Measurements from ENCODE around the gene CHI3L2. TPM values are rescaled to one million over a fixed set of nuclear protein-coding genes. Genes with fewer than 3 reads are reported as not detected.

Gene CHI3L2
- total and polyA plus RNA-seq, 12 donors, result 0.78 to 9.4 (median 2.4) TPM; not detected in 1

DNA sequence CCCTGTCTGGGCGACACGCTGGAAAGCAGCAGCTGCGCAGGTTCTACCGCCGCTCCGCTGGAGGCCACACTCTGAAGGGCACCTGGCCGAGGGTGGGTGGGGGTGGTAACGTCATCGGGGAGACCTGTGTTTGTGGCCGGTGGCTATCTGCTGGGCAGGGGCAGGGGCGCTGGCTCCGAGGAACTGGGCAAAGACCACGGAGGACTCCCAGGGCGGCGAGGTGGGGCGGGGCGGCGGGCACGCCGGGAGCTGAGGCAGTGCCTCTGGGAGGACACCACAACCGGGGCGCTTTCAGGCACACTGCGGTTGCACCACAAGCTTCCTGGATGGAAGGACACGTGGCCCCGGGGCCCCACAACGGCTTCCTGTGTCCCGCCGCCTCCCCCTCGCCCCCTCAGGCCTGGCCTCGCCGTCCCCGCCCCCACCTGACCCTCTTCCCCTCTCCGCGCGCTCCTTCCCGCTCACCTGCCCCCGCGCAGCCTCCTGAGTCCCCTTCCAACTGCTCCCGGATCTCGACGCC is 23.8 kb upstream of the CHI3L2 start:
- peak; percentile 40 to 73 (median 62) for ATAC-seq
- Histone ChIP-seq H3K4me1 (peaks cover 0 to 75% (median 9%) of the 10 kb centered on the region in 9 donors), H3K27ac (peak overlapping the region in 4 of 10 donors; percentile 44 to 93 (median 59)), H3K27me3 (peaks cover 9 to 35% (median 16%) of the 10 kb centered on the region in 7 donors), H3K4me3 (peak overlapping the region; percentile 44 to 71 (median 62)), H3K36me3 (peaks cover 0 to under 1% (median 0%) of the 10 kb centered on the region in 9 donors), H3K9me3 (no peaks in the 10 kb centered on the region)
- TF ChIP-seq, protein P1, sequence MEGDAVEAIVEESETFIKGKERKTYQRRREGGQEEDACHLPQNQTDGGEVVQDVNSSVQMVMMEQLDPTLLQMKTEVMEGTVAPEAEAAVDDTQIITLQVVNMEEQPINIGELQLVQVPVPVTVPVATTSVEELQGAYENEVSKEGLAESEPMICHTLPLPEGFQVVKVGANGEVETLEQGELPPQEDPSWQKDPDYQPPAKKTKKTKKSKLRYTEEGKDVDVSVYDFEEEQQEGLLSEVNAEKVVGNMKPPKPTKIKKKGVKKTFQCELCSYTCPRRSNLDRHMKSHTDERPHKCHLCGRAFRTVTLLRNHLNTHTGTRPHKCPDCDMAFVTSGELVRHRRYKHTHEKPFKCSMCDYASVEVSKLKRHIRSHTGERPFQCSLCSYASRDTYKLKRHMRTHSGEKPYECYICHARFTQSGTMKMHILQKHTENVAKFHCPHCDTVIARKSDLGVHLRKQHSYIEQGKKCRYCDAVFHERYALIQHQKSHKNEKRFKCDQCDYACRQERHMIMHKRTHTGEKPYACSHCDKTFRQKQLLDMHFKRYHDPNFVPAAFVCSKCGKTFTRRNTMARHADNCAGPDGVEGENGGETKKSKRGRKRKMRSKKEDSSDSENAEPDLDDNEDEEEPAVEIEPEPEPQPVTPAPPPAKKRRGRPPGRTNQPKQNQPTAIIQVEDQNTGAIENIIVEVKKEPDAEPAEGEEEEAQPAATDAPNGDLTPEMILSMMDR (IDR thresholded peaks at IDR 0.05), result no peak
- 14 to 16% methylated on average over 33 to 41 of the region's 41 CpGs for WGBS, 2 donors
- intact Hi-C loops (cut with DNase I), result no loop called here
- peak; percentile 57 to 72 for DNase-seq

DNA sequence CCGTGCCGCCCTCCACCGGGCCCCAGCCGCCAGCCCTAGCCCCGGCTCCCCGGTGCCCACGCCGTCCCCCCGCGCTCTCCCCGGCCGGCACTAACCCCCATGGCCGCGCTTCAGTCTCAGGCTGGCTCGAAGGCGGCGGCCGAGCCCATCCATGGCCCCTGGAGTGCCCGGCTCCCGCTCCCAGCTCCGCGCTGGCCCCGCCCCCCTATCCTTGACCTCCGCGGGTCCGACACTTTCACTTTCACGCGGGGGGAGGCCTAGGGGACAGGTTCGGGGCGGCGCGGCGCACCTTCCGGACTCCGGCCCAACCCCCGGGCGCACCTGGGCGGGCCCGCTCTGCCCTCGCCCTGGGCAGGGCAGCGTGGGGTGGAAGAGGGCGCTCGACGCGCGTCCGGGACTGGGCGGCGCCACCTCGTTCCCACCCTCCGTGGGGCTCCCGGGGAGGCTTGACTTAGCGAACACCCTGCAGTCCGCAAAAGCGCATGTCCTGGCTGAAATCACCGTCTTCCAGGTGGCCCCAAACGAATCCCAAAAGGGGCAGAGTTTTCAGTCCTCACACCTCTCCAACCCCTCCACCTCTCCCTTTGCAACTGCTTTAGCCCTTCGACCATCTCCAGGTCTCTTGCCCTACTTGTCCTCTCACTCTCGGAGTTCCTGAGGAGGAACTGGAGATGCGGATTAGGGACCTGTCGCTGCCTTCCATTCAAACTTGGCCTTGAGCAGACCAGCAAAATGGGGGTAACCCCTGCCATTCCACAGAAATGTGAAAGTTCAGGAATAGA is 23.1 kb upstream of the CHI3L2 start:
- Histone ChIP-seq H3K27me3 (peaks cover 9 to 35% (median 18%) of the 10 kb centered on the region in 7 donors), H3K4me3 (peak overlapping the region; percentile 44 to 71 (median 62)), H3K36me3 (no peaks in the 10 kb centered on the region), H3K27ac (peak overlapping the region in 4 of 10 donors; percentile 44 to 93 (median 59)), H3K9me3 (no peaks in the 10 kb centered on the region), H3K4me1 (peaks cover 0 to 72% (median 9%) of the 10 kb centered on the region in 9 donors)
- peak in 1 of 2 donors; percentile 54 for DNase-seq
- ATAC-seq, result peak; percentile 64 to 79 (median 68)
- WGBS, 2 donors, result 5% methylated on average over 55 to 61 of the region's 61 CpGs
- TF ChIP-seq, protein P1 (IDR thresholded peaks at IDR 0.05), result no peak
- intact Hi-C loops (cut with DNase I), result no loop called here

GRCh38 chr1:111204983-111205713 is 22.4 kb upstream of the CHI3L2 start:
- WGBS, 2 donors, result 59 to 64% methylated on average over 9 of the region's 9 CpGs
- TF ChIP-seq, protein P1 (IDR thresholded peaks at IDR 0.05), result no peak
- Histone ChIP-seq H3K4me3 (peak overlapping the region in 4 of 10 donors; percentile 56 to 71 (median 64)), H3K27ac (peak overlapping the region in 2 of 10 donors; percentile 51 to 93), H3K4me1 (peaks cover 0 to 66% (median 9%) of the 10 kb centered on the region in 9 donors), H3K9me3 (no peaks in the 10 kb centered on the region), H3K36me3 (no peaks in the 10 kb centered on the region), H3K27me3 (peaks cover 9 to 35% (median 23%) of the 10 kb centered on the region in 7 donors)
- ATAC-seq, result no peak
- no peak for DNase-seq
- intact Hi-C loops (cut with DNase I), result no loop called here

- no peak for DNase-seq
- WGBS, 2 donors, result 21 to 38% methylated on average over 2 of the region's 2 CpGs
- intact Hi-C loops (cut with DNase I), result no loop called here
- Histone ChIP-seq H3K4me3 (no peak overlapping the region), H3K27me3 (peaks cover 9 to 35% (median 23%) of the 10 kb centered on the region in 7 donors), H3K36me3 (no peaks in the 10 kb centered on the region), H3K4me1 (peaks cover 0 to 63% (median 9%) of the 10 kb centered on the region in 9 donors), H3K9me3 (no peaks in the 10 kb centered on the region), H3K27ac (peak overlapping the region in 1 of 10 donors; percentile 93)
- no peak for ATAC-seq
- TF ChIP-seq, protein P1 (IDR thresholded peaks at IDR 0.05), result no peak
These were observed 21.8 kb upstream of the CHI3L2 start for GRCh38 chr1:111205714-111206050.

Data from heart right ventricle (tissue), 16 donors.